Omental fat pad (tissue), 4 donors: ENCODE results near the gene ZDHHC23. TPM values are rescaled to one million over a fixed set of nuclear protein-coding genes. Genes with fewer than 3 reads are reported as not detected.

ENCODE experiments used
- ATAC-seq: fragments of 150-250 bp; one replicate; pipeline ENCODE4 v1.9.1; 2016; ENCODE audit warnings: mild to moderate bottlenecking, moderate library complexity; ENCODE audit not compliant: low FRiP score
- DNase-seq: peaks from one replicate; pipeline ENCODE4 v3.0.0-alpha.2; 2019; ENCODE audit warnings: low spot score
- total RNA-seq, 4 donors: library from RNA; depleted of rRNA; stranded (reverse); fragments of >200 nt; gene quantifications; one replicate each; pipeline ENCODE4 v1.1.0, GENCODE V29; 2016
- TF ChIP-seq, protein P1 (sequence below), 3 donors: fragments of 450-650 bp; IDR thresholded peaks; one replicate each; pipeline ENCODE4 v1.5.1; 2016 to 2017; ENCODE audit warnings: antibody characterized with exemption in 3 of 3, mild to moderate bottlenecking in 3 of 3, moderate library complexity in 2 of 3

ZDHHC23 gene
- total RNA-seq, 4 donors from 2014 or later, result 3.2 to 5.5 (median 4.8) TPM

DNA sequence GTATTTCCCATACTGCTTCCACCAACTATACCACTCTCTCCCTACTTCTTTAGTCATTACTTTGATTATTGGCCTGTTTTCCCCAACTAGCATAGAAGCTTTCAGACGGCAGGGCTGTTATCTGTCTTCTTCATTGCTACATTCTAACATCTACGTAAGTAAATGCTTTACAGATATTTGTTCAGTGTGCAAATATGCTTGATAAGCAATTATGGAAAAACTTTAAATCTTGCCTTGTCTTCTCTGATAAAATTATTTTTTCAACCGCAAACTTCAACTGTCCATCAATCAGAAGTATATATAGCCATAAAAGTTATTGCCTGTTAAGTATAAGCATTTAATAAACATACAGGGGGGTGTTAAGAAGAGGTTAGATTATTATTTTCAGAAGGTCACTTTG is 35.7 kb downstream of the ZDHHC23 start:
- DNase-seq (no peak), ATAC-seq (no peak)
- TF ChIP-seq, protein P1, sequence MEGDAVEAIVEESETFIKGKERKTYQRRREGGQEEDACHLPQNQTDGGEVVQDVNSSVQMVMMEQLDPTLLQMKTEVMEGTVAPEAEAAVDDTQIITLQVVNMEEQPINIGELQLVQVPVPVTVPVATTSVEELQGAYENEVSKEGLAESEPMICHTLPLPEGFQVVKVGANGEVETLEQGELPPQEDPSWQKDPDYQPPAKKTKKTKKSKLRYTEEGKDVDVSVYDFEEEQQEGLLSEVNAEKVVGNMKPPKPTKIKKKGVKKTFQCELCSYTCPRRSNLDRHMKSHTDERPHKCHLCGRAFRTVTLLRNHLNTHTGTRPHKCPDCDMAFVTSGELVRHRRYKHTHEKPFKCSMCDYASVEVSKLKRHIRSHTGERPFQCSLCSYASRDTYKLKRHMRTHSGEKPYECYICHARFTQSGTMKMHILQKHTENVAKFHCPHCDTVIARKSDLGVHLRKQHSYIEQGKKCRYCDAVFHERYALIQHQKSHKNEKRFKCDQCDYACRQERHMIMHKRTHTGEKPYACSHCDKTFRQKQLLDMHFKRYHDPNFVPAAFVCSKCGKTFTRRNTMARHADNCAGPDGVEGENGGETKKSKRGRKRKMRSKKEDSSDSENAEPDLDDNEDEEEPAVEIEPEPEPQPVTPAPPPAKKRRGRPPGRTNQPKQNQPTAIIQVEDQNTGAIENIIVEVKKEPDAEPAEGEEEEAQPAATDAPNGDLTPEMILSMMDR (IDR thresholded peaks at IDR 0.05), result no peak

DNA sequence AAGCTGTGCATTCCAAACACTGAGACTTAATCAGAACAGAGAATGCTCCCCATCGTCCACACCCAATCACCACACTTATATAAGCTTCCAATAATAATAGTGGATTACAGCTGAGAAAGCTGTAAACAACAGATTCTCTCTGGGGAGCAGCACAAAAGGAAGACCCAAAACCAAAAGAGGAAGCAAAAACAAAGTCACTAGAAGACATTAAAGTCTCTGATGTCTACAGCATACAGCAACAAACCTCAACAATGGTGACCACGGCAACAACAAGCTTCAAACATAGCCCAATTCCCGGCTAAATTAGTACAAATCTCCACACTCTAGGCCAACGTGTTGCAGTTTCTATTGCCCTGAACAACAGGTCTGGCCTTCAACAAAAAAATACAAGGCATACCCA is 37.7 kb downstream of the ZDHHC23 start:
- ATAC-seq, result no peak
- TF ChIP-seq, protein P1 (IDR thresholded peaks at IDR 0.05), result no peak

DNA sequence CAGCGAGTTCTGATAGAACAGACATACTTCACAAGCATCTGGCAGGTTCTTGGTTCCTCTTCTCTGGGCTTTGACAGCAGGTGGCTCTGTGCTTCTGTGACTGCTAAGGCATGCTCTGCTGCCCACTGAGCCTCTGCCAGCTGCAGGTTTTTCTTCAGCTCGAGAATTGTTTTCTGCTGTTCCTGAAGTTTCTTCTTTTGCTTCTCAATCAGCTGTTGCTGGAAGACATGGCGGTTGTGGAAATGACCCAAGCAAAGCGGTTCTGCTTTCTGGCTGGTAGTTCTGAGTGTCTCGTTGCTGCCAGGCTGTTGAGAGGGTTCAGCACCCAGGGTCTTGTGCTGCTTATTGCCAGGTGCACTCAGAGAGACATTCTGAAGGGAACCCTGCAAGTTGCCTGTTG is 57.7 kb downstream of the ZDHHC23 start:
- ATAC-seq, result no peak
- TF ChIP-seq, protein P1 (IDR thresholded peaks at IDR 0.05), result no peak
- no peak for DNase-seq

More for the DNA sequence above, 37.7 kb downstream of the ZDHHC23 start:
- DNase-seq, result no peak

DNA sequence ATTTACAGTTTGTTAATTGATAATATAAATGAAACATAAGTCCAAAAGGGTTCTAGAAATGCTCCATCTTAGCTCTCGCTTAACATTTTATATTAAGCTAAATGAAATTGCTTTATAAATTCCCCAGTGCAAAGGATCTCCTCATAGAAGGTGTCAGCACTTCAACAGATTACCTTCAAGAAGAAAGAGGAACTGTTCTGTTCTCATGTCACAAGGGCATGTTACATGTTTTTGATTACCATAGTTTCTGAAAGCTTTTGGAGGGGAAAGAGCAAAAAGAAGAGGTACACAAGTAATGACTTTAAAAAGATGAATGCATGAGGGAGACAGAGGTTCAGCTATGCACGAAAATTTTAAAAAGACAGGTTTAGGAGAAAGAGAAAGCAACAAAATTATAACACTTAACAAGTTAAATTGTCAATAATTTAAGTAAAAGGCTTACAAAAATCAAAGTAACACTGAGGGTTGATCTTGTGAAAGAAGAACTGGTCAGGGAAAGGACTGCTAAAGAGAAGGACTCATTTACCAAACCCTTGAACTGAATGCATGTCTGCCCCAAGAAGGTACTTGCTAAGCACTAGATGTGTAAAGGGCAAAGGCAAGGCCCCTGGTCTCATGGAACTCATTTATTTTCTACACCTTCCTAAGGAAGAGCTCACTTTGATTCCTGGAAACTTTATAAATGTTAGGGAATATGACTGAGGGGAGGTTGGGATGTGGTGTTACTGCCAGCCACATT is 63.4 kb downstream of the ZDHHC23 start:
- no peak for DNase-seq
- TF ChIP-seq, protein P1 (IDR thresholded peaks at IDR 0.05), result no peak
- ATAC-seq, result no peak

Other genes starting within 250 kb of the ZDHHC23 start
- 100 to 1,000 TPM in 3 of 4 donors, 10 to 100 TPM in 1; 64.9 to 185 (median 171) TPM for gene NAA50, start 201.8 kb upstream of the ZDHHC23 start, total RNA-seq
- gene ATP6V1A, start 201.0 kb upstream of the ZDHHC23 start, total RNA-seq, result 10 to 100 TPM; 47.0 to 53.4 (median 50.1) TPM
- gene GRAMD1C, start 109.2 kb upstream of the ZDHHC23 start, total RNA-seq, result 10 to 100 TPM in 1 of 4 donors, 1 to 10 TPM in 3; 1.4 to 10.9 (median 4.9) TPM
- gene CCDC191, start 108.5 kb downstream of the ZDHHC23 start, total RNA-seq, result 1 to 10 TPM; 1.9 to 3.3 (median 2.4) TPM
- gene QTRT2, start 108.7 kb downstream of the ZDHHC23 start, total RNA-seq, result 10 to 100 TPM; 11.4 to 36.1 (median 15.1) TPM
- not detected for gene DRD3, start 231.0 kb downstream of the ZDHHC23 start, total RNA-seq